ENCODE data around the gene CPSF4L.

GRCh38 chr17:73268582-73269328, 7.1 kb upstream of the CPSF4L start:
- TF ChIP-seq EZH2phosphoT487 (IDR thresholded peaks at IDR 0.05; ENCODE audit: borderline replicate concordance, low read depth, low read length) (no peak), CTCF (conservative IDR thresholded peaks at IDR 0.05; ENCODE audit: low read length) (no peak)

Data from OCI-LY7 (cell line).